HepG2 (cell line): Measurements from ENCODE around the gene RNASE8. TPM values are rescaled to one million over a fixed set of nuclear protein-coding genes. Genes with fewer than 3 reads are reported as not detected.

Experiments used
- BRCA1 ChIP-seq: sonication (generic); formaldehyde crosslinking; IDR thresholded peaks from 2 replicates; pipeline ENCODE4 v1.4.0; 2020; ENCODE audit warnings: missing genetic modification reagents
- CREB1 ChIP-seq, 2 experiments: fragments of 450-650 bp in 1 of 2; IDR thresholded peaks; 2 replicates each; pipeline ENCODE4 v1.6.1; 2016 to 2017; ENCODE audit warnings: control low read depth in 1 of 2, mild to moderate bottlenecking in 1 of 2, missing compliant biosample characterization in 1 of 2, missing genetic modification characterization in 1 of 2
- ETV5 ChIP-seq: IDR thresholded peaks from 2 replicates; pipeline ENCODE4 v1.6.1; 2018; ENCODE audit warnings: missing biosample characterization, missing genetic modification reagents, inconsistent platforms, borderline replicate concordance
- KDM2A ChIP-seq: sonication (generic); formaldehyde crosslinking; IDR thresholded peaks from 2 replicates; pipeline ENCODE4 v1.4.0; 2020; ENCODE audit warnings: low read depth, missing genetic modification reagents, borderline replicate concordance
- MAFF ChIP-seq: IDR thresholded peaks from 2 replicates; pipeline ENCODE4 v1.6.1; 2011; ENCODE audit warnings: low read depth, low read length, improper control_type of control experiment
- POLR2A ChIP-seq, 2 experiments: IDR thresholded peaks; 2 replicates each; pipeline ENCODE4 v1.6.1; 2011; ENCODE audit warnings: low read depth in 2 of 2, low read length in 2 of 2, mild to moderate bottlenecking in 1 of 2, moderate library complexity in 1 of 2; ENCODE audit not compliant: insufficient read depth in 1 of 2
- SOX5 ChIP-seq: IDR thresholded peaks from 2 replicates; pipeline ENCODE4 v1.6.1; 2016; ENCODE audit warnings: borderline replicate concordance
- TGIF2 ChIP-seq: IDR thresholded peaks from 2 replicates; pipeline ENCODE4 v1.6.1; 2016; ENCODE audit warnings: control low read depth, missing compliant biosample characterization
- YEATS2 ChIP-seq: sonication (generic); formaldehyde crosslinking; IDR thresholded peaks from 2 replicates; pipeline ENCODE4 v1.4.0; 2020; ENCODE audit warnings: missing genetic modification reagents, borderline replicate concordance
- ZFY ChIP-seq: sonication (generic); formaldehyde crosslinking; IDR thresholded peaks from 2 replicates; pipeline ENCODE4 v1.4.0; 2020; ENCODE audit warnings: missing genetic modification reagents
- ZNF329 ChIP-seq: sonication (generic); formaldehyde crosslinking; IDR thresholded peaks from 2 replicates; pipeline ENCODE4 v1.9.0; 2021; ENCODE audit warnings: low read depth, mild to moderate bottlenecking, missing genetic modification reagents
- ZNF567 ChIP-seq: sonication (generic); formaldehyde crosslinking; IDR thresholded peaks from 2 replicates; pipeline ENCODE4 v1.8.1; 2023; ENCODE audit warnings: mild to moderate bottlenecking, missing genetic modification reagents, borderline replicate concordance
- ZNF746 ChIP-seq: sonication (generic); formaldehyde crosslinking; IDR thresholded peaks from 2 replicates; pipeline ENCODE4 v1.8.0; 2022; ENCODE audit warnings: mild to moderate bottlenecking, missing genetic modification reagents
- polyA plus RNA-seq, 8 experiments: library from polyadenylated mRNA; depleted of rRNA in 3 of 8; stranded (reverse) in 7 of 8; unstranded in 1 of 8; fragments of >200 nt; fragmentation: Illumina TruSeq in 4 of 8; extraction: Trizol in 4 of 8; gene quantifications; 2 replicates each; pipeline versions ENCODE4 v1.2.1 to v1.2.3, GENCODE V29; 2011 to 2016; ENCODE audit warnings: low read depth in 4 of 8, missing spikeins in 1 of 8, mixed read lengths in 1 of 8; ENCODE audit not compliant: insufficient read depth in 1 of 8
- total RNA-seq, 5 experiments: library from RNA; depleted of rRNA; stranded (reverse); fragments of >200 nt; fragmentation: Illumina TruSeq; extraction: Trizol; gene quantifications; 2 replicates each; pipeline ENCODE4 v1.2.3, GENCODE V29; 2016; ENCODE audit warnings: low read depth in 1 of 5
- TF ChIP-seq, protein P1 (sequence below): sonication (generic); formaldehyde crosslinking; IDR thresholded peaks from 2 replicates; pipeline ENCODE4 v1.5.0; 2020; ENCODE audit warnings: mild to moderate bottlenecking, missing genetic modification reagents, borderline replicate concordance
- TF ChIP-seq, protein P2 (sequence below): sonication (generic); formaldehyde crosslinking; IDR thresholded peaks from 2 replicates; pipeline ENCODE4 v1.4.0; 2020; ENCODE audit warnings: missing genetic modification reagents, borderline replicate concordance
- TF ChIP-seq, protein P3 (sequence below): sonication (generic); formaldehyde crosslinking; IDR thresholded peaks from 2 replicates; pipeline ENCODE4 v1.4.0; 2020; ENCODE audit warnings: missing genetic modification reagents
- TF ChIP-seq, protein P4 (sequence below): sonication (generic); formaldehyde crosslinking; IDR thresholded peaks from 2 replicates; pipeline ENCODE4 v1.8.0; 2022; ENCODE audit warnings: mild to moderate bottlenecking, missing genetic modification reagents, moderate library complexity

The RNASE8 gene
- total and polyA plus RNA-seq, 2 of the 13 experiments (the other 11 are each of a cell fraction or from before 2014, with no cell fraction given) = not detected

DNA sequence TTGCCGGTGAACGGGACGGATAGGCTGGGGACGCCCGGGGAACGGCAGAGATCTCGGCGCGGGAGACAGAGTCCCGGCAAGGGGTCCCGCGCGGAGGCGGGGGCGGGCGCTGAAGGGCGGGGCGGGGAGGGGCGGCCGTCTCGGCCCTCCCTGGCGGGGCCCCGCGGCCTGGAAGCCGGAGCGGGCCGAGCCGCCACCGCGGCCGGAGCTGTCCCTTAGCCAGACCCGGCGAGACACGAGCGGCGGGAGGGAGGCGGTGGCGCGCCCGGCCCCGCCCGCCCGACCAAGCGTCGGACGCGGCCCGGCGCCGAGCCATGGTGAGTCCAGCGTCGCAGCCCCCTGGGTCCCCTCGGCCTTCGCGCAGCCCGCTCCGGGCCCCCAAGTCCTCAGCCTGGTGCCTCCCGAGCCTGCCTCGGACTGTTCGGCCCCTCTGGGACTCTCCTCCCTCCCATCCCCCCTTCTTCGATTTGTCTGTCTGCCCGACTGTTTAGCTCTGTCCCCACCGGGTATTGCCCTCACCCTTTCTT is 12.5 kb downstream of the RNASE8 start, which contains the start of gene ARHGEF40 (continued):
- TF ChIP-seq, protein P1, sequence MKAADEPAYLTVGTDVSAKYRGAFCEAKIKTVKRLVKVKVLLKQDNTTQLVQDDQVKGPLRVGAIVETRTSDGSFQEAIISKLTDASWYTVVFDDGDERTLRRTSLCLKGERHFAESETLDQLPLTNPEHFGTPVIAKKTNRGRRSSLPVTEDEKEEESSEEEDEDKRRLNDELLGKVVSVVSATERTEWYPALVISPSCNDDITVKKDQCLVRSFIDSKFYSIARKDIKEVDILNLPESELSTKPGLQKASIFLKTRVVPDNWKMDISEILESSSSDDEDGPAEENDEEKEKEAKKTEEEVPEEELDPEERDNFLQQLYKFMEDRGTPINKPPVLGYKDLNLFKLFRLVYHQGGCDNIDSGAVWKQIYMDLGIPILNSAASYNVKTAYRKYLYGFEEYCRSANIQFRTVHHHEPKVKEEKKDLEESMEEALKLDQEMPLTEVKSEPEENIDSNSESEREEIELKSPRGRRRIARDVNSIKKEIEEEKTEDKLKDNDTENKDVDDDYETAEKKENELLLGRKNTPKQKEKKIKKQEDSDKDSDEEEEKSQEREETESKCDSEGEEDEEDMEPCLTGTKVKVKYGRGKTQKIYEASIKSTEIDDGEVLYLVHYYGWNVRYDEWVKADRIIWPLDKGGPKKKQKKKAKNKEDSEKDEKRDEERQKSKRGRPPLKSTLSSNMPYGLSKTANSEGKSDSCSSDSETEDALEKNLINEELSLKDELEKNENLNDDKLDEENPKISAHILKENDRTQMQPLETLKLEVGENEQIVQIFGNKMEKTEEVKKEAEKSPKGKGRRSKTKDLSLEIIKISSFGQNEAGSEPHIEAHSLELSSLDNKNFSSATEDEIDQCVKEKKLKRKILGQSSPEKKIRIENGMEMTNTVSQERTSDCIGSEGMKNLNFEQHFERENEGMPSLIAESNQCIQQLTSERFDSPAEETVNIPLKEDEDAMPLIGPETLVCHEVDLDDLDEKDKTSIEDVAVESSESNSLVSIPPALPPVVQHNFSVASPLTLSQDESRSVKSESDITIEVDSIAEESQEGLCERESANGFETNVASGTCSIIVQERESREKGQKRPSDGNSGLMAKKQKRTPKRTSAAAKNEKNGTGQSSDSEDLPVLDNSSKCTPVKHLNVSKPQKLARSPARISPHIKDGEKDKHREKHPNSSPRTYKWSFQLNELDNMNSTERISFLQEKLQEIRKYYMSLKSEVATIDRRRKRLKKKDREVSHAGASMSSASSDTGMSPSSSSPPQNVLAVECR (CRISPR knock-in tag) = no peak; the same call in 1 of the 2 replicates
- TF ChIP-seq ZFY (CRISPR knock-in tag) = peak; percentile 74
- TF ChIP-seq, protein P2, sequence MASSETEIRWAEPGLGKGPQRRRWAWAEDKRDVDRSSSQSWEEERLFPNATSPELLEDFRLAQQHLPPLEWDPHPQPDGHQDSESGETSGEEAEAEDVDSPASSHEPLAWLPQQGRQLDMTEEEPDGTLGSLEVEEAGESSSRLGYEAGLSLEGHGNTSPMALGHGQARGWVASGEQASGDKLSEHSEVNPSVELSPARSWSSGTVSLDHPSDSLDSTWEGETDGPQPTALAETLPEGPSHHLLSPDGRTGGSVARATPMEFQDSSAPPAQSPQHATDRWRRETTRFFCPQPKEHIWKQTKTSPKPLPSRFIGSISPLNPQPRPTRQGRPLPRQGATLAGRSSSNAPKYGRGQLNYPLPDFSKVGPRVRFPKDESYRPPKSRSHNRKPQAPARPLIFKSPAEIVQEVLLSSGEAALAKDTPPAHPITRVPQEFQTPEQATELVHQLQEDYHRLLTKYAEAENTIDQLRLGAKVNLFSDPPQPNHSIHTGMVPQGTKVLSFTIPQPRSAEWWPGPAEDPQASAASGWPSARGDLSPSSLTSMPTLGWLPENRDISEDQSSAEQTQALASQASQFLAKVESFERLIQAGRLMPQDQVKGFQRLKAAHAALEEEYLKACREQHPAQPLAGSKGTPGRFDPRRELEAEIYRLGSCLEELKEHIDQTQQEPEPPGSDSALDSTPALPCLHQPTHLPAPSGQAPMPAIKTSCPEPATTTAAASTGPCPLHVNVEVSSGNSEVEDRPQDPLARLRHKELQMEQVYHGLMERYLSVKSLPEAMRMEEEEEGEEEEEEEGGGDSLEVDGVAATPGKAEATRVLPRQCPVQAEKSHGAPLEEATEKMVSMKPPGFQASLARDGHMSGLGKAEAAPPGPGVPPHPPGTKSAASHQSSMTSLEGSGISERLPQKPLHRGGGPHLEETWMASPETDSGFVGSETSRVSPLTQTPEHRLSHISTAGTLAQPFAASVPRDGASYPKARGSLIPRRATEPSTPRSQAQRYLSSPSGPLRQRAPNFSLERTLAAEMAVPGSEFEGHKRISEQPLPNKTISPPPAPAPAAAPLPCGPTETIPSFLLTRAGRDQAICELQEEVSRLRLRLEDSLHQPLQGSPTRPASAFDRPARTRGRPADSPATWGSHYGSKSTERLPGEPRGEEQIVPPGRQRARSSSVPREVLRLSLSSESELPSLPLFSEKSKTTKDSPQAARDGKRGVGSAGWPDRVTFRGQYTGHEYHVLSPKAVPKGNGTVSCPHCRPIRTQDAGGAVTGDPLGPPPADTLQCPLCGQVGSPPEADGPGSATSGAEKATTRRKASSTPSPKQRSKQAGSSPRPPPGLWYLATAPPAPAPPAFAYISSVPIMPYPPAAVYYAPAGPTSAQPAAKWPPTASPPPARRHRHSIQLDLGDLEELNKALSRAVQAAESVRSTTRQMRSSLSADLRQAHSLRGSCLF (CRISPR knock-in tag) = no peak
- 0 out of 2 replicates have a peak, but pooled peaks have one; percentile 15 for TF ChIP-seq SOX5 (CRISPR knock-in tag)
- TF ChIP-seq YEATS2 (CRISPR knock-in tag) = no peak
- TF ChIP-seq POLR2A (IDR thresholded peaks at IDR 0.05; ENCODE audit: insufficient read depth in 1 of 2, low read depth in 2 of 2, low read length in 2 of 2) = peak in 1 of 2 experiments; percentile 24; a peak in 1 of 4 replicates
- no peak for TF ChIP-seq MAFF
- TF ChIP-seq, protein P3, sequence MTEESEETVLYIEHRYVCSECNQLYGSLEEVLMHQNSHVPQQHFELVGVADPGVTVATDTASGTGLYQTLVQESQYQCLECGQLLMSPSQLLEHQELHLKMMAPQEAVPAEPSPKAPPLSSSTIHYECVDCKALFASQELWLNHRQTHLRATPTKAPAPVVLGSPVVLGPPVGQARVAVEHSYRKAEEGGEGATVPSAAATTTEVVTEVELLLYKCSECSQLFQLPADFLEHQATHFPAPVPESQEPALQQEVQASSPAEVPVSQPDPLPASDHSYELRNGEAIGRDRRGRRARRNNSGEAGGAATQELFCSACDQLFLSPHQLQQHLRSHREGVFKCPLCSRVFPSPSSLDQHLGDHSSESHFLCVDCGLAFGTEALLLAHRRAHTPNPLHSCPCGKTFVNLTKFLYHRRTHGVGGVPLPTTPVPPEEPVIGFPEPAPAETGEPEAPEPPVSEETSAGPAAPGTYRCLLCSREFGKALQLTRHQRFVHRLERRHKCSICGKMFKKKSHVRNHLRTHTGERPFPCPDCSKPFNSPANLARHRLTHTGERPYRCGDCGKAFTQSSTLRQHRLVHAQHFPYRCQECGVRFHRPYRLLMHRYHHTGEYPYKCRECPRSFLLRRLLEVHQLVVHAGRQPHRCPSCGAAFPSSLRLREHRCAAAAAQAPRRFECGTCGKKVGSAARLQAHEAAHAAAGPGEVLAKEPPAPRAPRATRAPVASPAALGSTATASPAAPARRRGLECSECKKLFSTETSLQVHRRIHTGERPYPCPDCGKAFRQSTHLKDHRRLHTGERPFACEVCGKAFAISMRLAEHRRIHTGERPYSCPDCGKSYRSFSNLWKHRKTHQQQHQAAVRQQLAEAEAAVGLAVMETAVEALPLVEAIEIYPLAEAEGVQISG (CRISPR knock-in tag) = no peak; the same call in none of the 2 replicates
- 0 out of 2 replicates have a peak, but pooled peaks have one; percentile 35 for TF ChIP-seq ZNF567 (CRISPR knock-in tag)
- no peak for TF ChIP-seq ZNF746 (CRISPR knock-in tag)
- TF ChIP-seq, protein P4, sequence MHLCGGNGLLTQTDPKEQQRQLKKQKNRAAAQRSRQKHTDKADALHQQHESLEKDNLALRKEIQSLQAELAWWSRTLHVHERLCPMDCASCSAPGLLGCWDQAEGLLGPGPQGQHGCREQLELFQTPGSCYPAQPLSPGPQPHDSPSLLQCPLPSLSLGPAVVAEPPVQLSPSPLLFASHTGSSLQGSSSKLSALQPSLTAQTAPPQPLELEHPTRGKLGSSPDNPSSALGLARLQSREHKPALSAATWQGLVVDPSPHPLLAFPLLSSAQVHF = no peak
- no peak for TF ChIP-seq TGIF2 (CRISPR knock-in tag)
- no peak for TF ChIP-seq CREB1 (IDR thresholded peaks at IDR 0.05)
- no peak for TF ChIP-seq CREB1 (CRISPR knock-in tag; IDR thresholded peaks at IDR 0.05)
- peak; percentile 31; the same call in 1 of the 2 replicates for TF ChIP-seq KDM2A (CRISPR knock-in tag)
- no peak for TF ChIP-seq ZNF329
- no peak for TF ChIP-seq BRCA1 (CRISPR knock-in tag)
- no peak for TF ChIP-seq ETV5 (CRISPR knock-in tag)
